ENCODE results near the gene MYO15B.

GRCh38 chr17:75594499-75595283 lies 7.1 kb downstream of the MYO15B start:
- TF ChIP-seq CTCF (IDR thresholded peaks at IDR 0.05) (no peak), POLR2A (IDR thresholded peaks at IDR 0.05) (no peak)

All from uterus (tissue), 2 donors.